ENCODE results near the gene PGC.

DNA sequence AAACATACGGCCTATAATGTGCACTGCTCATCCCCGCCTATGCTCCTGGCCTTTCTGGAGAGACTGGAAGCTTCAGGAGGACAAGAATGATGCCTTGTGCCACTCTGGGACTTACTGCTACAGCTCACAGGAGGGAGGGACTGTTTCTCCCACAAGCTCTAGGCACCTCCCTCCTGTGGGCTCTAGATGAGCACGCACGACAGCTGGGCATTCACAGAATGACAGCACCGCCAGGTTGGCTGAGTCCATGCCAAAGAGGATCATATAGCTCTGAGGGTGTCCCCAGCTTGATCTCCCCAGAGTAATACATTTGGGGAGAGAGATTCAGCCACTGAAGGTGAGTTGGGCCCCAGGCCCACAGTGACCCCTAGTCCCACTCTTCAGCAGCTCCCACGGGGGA is 10.1 kb upstream of the PGC start:
- no peak for TF ChIP-seq EZH2phosphoT487 (IDR thresholded peaks at IDR 0.05; ENCODE audit: low read depth)
- TF ChIP-seq, protein P1, sequence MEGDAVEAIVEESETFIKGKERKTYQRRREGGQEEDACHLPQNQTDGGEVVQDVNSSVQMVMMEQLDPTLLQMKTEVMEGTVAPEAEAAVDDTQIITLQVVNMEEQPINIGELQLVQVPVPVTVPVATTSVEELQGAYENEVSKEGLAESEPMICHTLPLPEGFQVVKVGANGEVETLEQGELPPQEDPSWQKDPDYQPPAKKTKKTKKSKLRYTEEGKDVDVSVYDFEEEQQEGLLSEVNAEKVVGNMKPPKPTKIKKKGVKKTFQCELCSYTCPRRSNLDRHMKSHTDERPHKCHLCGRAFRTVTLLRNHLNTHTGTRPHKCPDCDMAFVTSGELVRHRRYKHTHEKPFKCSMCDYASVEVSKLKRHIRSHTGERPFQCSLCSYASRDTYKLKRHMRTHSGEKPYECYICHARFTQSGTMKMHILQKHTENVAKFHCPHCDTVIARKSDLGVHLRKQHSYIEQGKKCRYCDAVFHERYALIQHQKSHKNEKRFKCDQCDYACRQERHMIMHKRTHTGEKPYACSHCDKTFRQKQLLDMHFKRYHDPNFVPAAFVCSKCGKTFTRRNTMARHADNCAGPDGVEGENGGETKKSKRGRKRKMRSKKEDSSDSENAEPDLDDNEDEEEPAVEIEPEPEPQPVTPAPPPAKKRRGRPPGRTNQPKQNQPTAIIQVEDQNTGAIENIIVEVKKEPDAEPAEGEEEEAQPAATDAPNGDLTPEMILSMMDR (IDR thresholded peaks at IDR 0.05; ENCODE audit: low read depth, low read length): no peak
